ENCODE results near the gene CREB5. TPM values are rescaled to one million over a fixed set of nuclear protein-coding genes. Genes with fewer than 3 reads are reported as not detected.

Gene CREB5
- total and polyA plus RNA-seq, 2 of the 13 experiments (the other 11 are each of a cell fraction or from before 2014, with no cell fraction given) = 0.38 to 0.71 TPM

- in situ Hi-C loops (cut with HindIII; ENCODE audit: extremely low pct_ligation_motif_present, low pct_unique_long_range_greater_than_20kb) = no loop called here
- no peak for ATAC-seq
- H3K27me3 ChIP-seq (ENCODE audit: control insufficient read depth in 1 of 2, insufficient read depth in 2 of 2, low read length in 2 of 2) = no peaks in the 10 kb centered on the region
- TF ChIP-seq, protein P1, sequence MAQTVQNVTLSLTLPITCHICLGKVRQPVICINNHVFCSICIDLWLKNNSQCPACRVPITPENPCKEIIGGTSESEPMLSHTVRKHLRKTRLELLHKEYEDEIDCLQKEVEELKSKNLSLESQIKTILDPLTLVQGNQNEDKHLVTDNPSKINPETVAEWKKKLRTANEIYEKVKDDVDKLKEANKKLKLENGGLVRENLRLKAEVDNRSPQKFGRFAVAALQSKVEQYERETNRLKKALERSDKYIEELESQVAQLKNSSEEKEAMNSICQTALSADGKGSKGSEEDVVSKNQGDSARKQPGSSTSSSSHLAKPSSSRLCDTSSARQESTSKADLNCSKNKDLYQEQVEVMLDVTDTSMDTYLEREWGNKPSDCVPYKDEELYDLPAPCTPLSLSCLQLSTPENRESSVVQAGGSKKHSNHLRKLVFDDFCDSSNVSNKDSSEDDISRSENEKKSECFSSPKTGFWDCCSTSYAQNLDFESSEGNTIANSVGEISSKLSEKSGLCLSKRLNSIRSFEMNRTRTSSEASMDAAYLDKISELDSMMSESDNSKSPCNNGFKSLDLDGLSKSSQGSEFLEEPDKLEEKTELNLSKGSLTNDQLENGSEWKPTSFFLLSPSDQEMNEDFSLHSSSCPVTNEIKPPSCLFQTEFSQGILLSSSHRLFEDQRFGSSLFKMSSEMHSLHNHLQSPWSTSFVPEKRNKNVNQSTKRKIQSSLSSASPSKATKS (CRISPR knock-in tag; IDR thresholded peaks at IDR 0.05) = no peak
- TF ChIP-seq, protein P2, sequence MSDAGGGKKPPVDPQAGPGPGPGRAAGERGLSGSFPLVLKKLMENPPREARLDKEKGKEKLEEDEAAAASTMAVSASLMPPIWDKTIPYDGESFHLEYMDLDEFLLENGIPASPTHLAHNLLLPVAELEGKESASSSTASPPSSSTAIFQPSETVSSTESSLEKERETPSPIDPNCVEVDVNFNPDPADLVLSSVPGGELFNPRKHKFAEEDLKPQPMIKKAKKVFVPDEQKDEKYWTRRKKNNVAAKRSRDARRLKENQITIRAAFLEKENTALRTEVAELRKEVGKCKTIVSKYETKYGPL (CRISPR knock-in tag; IDR thresholded peaks at IDR 0.05) = no peak
- TF ChIP-seq NFRKB (IDR thresholded peaks at IDR 0.05) = no peak
- no peak for TF ChIP-seq CEBPB (IDR thresholded peaks at IDR 0.05; ENCODE audit: borderline replicate concordance, low read depth, low read length)
- TF ChIP-seq, protein P3, sequence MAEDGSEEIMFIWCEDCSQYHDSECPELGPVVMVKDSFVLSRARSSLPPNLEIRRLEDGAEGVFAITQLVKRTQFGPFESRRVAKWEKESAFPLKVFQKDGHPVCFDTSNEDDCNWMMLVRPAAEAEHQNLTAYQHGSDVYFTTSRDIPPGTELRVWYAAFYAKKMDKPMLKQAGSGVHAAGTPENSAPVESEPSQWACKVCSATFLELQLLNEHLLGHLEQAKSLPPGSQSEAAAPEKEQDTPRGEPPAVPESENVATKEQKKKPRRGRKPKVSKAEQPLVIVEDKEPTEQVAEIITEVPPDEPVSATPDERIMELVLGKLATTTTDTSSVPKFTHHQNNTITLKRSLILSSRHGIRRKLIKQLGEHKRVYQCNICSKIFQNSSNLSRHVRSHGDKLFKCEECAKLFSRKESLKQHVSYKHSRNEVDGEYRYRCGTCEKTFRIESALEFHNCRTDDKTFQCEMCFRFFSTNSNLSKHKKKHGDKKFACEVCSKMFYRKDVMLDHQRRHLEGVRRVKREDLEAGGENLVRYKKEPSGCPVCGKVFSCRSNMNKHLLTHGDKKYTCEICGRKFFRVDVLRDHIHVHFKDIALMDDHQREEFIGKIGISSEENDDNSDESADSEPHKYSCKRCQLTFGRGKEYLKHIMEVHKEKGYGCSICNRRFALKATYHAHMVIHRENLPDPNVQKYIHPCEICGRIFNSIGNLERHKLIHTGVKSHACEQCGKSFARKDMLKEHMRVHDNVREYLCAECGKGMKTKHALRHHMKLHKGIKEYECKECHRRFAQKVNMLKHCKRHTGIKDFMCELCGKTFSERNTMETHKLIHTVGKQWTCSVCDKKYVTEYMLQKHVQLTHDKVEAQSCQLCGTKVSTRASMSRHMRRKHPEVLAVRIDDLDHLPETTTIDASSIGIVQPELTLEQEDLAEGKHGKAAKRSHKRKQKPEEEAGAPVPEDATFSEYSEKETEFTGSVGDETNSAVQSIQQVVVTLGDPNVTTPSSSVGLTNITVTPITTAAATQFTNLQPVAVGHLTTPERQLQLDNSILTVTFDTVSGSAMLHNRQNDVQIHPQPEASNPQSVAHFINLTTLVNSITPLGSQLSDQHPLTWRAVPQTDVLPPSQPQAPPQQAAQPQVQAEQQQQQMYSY (CRISPR knock-in tag; IDR thresholded peaks at IDR 0.05) = no peak
- TF ChIP-seq ZFP1 (CRISPR knock-in tag; IDR thresholded peaks at IDR 0.05) = no peak
- TF ChIP-seq, protein P4, sequence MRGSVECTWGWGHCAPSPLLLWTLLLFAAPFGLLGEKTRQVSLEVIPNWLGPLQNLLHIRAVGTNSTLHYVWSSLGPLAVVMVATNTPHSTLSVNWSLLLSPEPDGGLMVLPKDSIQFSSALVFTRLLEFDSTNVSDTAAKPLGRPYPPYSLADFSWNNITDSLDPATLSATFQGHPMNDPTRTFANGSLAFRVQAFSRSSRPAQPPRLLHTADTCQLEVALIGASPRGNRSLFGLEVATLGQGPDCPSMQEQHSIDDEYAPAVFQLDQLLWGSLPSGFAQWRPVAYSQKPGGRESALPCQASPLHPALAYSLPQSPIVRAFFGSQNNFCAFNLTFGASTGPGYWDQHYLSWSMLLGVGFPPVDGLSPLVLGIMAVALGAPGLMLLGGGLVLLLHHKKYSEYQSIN (CRISPR knock-in tag; IDR thresholded peaks at IDR 0.05; ENCODE audit: borderline replicate concordance) = no peak
- no peak for TF ChIP-seq ZC3H4 (CRISPR knock-in tag; IDR thresholded peaks at IDR 0.05; ENCODE audit: borderline replicate concordance)
- no peak for TF ChIP-seq ZNF17 (CRISPR knock-in tag; IDR thresholded peaks at IDR 0.05)
- TF ChIP-seq, protein P5, sequence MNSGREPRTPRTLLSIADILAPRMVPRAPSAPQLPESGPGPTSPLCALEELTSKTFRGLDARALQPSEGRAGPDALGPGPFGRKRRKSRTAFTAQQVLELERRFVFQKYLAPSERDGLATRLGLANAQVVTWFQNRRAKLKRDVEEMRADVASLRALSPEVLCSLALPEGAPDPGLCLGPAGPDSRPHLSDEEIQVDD (CRISPR knock-in tag; IDR thresholded peaks at IDR 0.05; ENCODE audit: borderline replicate concordance) = no peak
- no peak for TF ChIP-seq GZF1 (CRISPR knock-in tag; IDR thresholded peaks at IDR 0.05)
- TF ChIP-seq ZNF564 (CRISPR knock-in tag; IDR thresholded peaks at IDR 0.05) = no peak
These were observed 10.8 kb downstream of the CREB5 start for GRCh38 chr7:28423112-28423511.

More at GRCh38 chr7:28423112-28423511, 10.8 kb downstream of the CREB5 start:
- ChIA-PET POLR2A (no interaction called here), CTCF (ENCODE audit: low intra/inter-chr PET ratio, low total read pairs) (no interaction called here)
- no peak overlapping the region for H3K4me2 ChIP-seq (ENCODE audit: low read depth, low read length)
- DNase-seq (ENCODE audit: low spot score) (no peak), FAIRE-seq (no peak)
- H3K27ac ChIP-seq (ENCODE audit: extremely low read length, insufficient read depth, low read length) = no peak overlapping the region
- H3K4me1 ChIP-seq (ENCODE audit: insufficient read depth, low read length) = no peaks in the 10 kb centered on the region
- no peaks in the 10 kb centered on the region for H3K36me3 ChIP-seq (replicated peaks in 1 of 2; ENCODE audit: control insufficient read depth in 1 of 2, insufficient read depth in 2 of 2, low read length in 2 of 2)
- no peaks in the 10 kb centered on the region for H3K79me2 ChIP-seq (ENCODE audit: insufficient read depth, low read length)
- intact Hi-C loops (cut with micrococcal nuclease; ENCODE audit: unreplicated experiment) = no loop called here
- H4K20me1 ChIP-seq (ENCODE audit: insufficient read depth, low read length) = no peaks in the 10 kb centered on the region
- no peak overlapping the region for H3K4me3 ChIP-seq (replicated peaks in 1 of 3; ENCODE audit: insufficient read depth in 1 of 3, low read depth in 2 of 3, low read length in 3 of 3)
- BruUV-seq (replicated peaks) = no TSS peak
- H3K9me3 ChIP-seq (ENCODE audit: low read length) = no peaks in the 10 kb centered on the region
- no peak overlapping the region for H2AFZ ChIP-seq (ENCODE audit: low read length)
- H3K9ac ChIP-seq (ENCODE audit: insufficient read depth, low read depth, low read length) = no peak overlapping the region
